ENCODE data around the gene APOL6. TPM values are rescaled to one million over a fixed set of nuclear protein-coding genes. Genes with fewer than 3 reads are reported as not detected.

APOL6 gene
- total RNA-seq, 1 donor from 2014 or later: 6.4 TPM

DNA sequence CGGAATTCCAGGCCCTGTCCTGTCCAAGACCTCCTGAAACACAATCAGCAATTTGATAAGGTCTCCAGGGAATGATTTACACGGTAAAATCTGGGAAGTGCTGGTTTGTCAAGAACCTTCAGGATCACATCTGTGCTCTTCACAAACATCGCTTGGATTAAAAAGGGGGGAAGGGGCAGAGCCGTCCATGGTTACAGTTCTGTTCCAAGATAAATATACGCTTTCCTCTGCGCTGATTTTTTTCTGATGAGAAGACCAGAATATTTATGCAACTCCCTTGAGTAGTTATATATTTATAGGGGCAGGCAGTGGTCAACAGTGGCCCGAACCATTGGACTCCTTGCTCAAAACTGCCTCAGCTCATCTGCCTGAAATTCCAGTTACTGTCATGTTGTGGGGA lies 60.2 kb downstream of the APOL6 start:
- no peak overlapping the region for H3K27ac ChIP-seq
- no peaks in the 10 kb centered on the region for H3K9me3 ChIP-seq
- H3K4me1 ChIP-seq: no peaks in the 10 kb centered on the region
- no peak overlapping the region for H3K4me3 ChIP-seq
- DNase-seq (ENCODE audit: low spot score in 2 of 2): no peak
- intact Hi-C loops (cut with DNase I): no loop called here
- no peaks in the 10 kb centered on the region for H3K36me3 ChIP-seq
- TF ChIP-seq, protein P1, sequence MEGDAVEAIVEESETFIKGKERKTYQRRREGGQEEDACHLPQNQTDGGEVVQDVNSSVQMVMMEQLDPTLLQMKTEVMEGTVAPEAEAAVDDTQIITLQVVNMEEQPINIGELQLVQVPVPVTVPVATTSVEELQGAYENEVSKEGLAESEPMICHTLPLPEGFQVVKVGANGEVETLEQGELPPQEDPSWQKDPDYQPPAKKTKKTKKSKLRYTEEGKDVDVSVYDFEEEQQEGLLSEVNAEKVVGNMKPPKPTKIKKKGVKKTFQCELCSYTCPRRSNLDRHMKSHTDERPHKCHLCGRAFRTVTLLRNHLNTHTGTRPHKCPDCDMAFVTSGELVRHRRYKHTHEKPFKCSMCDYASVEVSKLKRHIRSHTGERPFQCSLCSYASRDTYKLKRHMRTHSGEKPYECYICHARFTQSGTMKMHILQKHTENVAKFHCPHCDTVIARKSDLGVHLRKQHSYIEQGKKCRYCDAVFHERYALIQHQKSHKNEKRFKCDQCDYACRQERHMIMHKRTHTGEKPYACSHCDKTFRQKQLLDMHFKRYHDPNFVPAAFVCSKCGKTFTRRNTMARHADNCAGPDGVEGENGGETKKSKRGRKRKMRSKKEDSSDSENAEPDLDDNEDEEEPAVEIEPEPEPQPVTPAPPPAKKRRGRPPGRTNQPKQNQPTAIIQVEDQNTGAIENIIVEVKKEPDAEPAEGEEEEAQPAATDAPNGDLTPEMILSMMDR (IDR thresholded peaks at IDR 0.05): no peak
- no peaks in the 10 kb centered on the region for H3K27me3 ChIP-seq

GRCh38 chr22:35708917-35709316 lies 60.7 kb downstream of the APOL6 start:
- Histone ChIP-seq H3K27me3 (no peaks in the 10 kb centered on the region), H3K27ac (no peak overlapping the region), H3K9me3 (no peaks in the 10 kb centered on the region), H3K4me1 (no peaks in the 10 kb centered on the region), H3K36me3 (no peaks in the 10 kb centered on the region), H3K4me3 (no peak overlapping the region)
- intact Hi-C loops (cut with DNase I): no loop called here
- TF ChIP-seq, protein P1 (IDR thresholded peaks at IDR 0.05): no peak
- DNase-seq (ENCODE audit: low spot score in 2 of 2): no peak

GRCh38 chr22:35711336-35711735 lies 63.1 kb downstream of the APOL6 start:
- H3K4me1 ChIP-seq: no peaks in the 10 kb centered on the region
- no peak overlapping the region for H3K27ac ChIP-seq
- TF ChIP-seq, protein P1 (IDR thresholded peaks at IDR 0.05): no peak
- H3K4me3 ChIP-seq: no peak overlapping the region
- H3K9me3 ChIP-seq: no peaks in the 10 kb centered on the region
- no peaks in the 10 kb centered on the region for H3K27me3 ChIP-seq
- intact Hi-C loops (cut with DNase I): no loop called here
- no peaks in the 10 kb centered on the region for H3K36me3 ChIP-seq
- DNase-seq (ENCODE audit: low spot score in 2 of 2): no peak

DNA sequence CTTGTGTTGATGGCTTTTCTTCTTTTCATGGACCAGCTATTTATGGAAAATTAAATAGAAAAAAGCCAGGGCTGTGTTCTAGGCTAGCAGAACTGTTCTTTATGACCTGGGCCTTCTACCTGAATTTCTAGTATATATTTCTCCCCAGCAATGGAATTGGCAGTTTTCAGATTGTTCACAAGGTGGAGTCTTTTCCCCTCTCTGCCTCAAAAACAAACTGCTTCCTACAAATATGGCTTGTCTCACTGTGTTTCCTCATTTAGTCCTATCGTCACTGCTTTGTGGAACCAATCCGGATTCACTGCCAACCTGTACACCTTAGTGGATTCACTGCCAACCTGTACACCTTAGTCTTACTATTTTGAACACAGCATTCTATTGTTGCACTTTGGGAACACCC lies 64.4 kb downstream of the APOL6 start:
- H3K4me3 ChIP-seq: no peak overlapping the region
- H3K9me3 ChIP-seq: no peaks in the 10 kb centered on the region
- DNase-seq (ENCODE audit: low spot score in 2 of 2): no peak
- TF ChIP-seq, protein P1 (IDR thresholded peaks at IDR 0.05): no peak
- intact Hi-C loops (cut with DNase I): no loop called here
- no peak overlapping the region for H3K27ac ChIP-seq
- H3K27me3 ChIP-seq: no peaks in the 10 kb centered on the region
- no peaks in the 10 kb centered on the region for H3K4me1 ChIP-seq
- no peaks in the 10 kb centered on the region for H3K36me3 ChIP-seq

DNA sequence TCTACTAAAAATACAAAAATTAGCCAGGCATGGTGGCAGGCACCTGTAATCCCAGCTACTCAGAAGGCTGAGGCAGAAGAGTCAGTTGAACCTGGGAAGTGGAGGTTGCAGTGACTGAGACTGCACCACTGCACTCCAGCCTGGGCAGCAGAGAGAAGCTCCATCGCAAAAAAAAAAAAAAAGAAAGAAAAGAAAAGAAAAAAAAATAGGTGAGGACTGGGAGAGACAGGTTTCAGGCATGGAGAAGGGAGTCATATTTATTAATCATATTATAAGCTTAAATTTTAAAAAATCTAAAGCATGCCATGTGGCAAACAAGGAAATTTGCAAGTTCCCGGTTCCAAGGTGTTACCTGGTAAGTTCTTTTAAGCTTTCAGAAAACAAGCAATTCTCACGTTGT lies 69.3 kb downstream of the APOL6 start, which contains the start of gene APOL5:
TSS of gene APOL5 (plus strand) at position 301 of the 400 bp plus-strand sequence. CDS start at position 301, 0 bp downstream.
- intact Hi-C loops (cut with DNase I): no loop called here
- DNase-seq (ENCODE audit: low spot score in 2 of 2): no peak
- no peak within 1 kb of the TSS for H3K27ac ChIP-seq
- TF ChIP-seq, protein P1 (IDR thresholded peaks at IDR 0.05): no peak
- no peaks in the 10 kb centered on the region for H3K27me3 ChIP-seq
- H3K4me1 ChIP-seq: no peaks in the 10 kb centered on the region
- H3K9me3 ChIP-seq: no peaks in the 10 kb centered on the region
- no peaks in the 10 kb centered on the region for H3K36me3 ChIP-seq
- no peak within 1 kb of the TSS for H3K4me3 ChIP-seq

Other genes starting within 250 kb of the APOL6 start
- gene MCM5, start 248.3 kb upstream of the APOL6 start, total RNA-seq: 31.1 TPM
- gene RASD2, start 107.6 kb upstream of the APOL6 start, total RNA-seq: 6.6 TPM
- not detected for gene MB, start 31.1 kb upstream of the APOL6 start, total RNA-seq
- gene APOL5, start 69.4 kb downstream of the APOL6 start, total RNA-seq: not detected

Data from ascending aorta (tissue), 2 donors.